SK-N-SH (cell line): ENCODE data around the gene NUDT1. TPM values are rescaled to one million over a fixed set of nuclear protein-coding genes. Genes with fewer than 3 reads are reported as not detected.

Experiments
- CTCF ChIA-PET: fragments of 300-600, 350-600 bp; formaldehyde crosslinking; extraction: SDS; loops from one replicate; lab custom pipeline; 2021; lab: Yijun Ruan, JAX
- POLR2A ChIA-PET: fragments of 350-600 bp; sonication (Branson Sonifier 250); formaldehyde crosslinking; extraction: SDS; loops from one replicate; lab custom pipeline; 2020; ENCODE audit warnings: antibody characterized with exemption, inconsistent platforms; lab: Yijun Ruan, JAX
- DNase-seq: peaks from one replicate; pipeline ENCODE4 v3.0.0; 2012
- H2AFZ ChIP-seq: fragments of 200-600 bp; sonication (generic); 2 replicates; pipeline ENCODE4 v1.8.1; 2016; ENCODE audit warnings: antibody characterized with exemption, mild to moderate bottlenecking, low read depth
- H3F3A ChIP-seq: fragments of 200-600 bp; sonication (generic); replicated peaks from 2 replicates; pipeline ENCODE3; 2016; ENCODE audit warnings: antibody characterized with exemption, mild to moderate bottlenecking; ENCODE audit not compliant: insufficient read depth
- H3K27ac ChIP-seq, 2 experiments: fragments of 200-500 bp in 1 of 2; fragments of 200-600 bp in 1 of 2; sonication (Bioruptor generic) in 1 of 2; sonication (generic), shearing (Covaris generic) in 1 of 2; 2 replicates each; pipeline versions ENCODE4 v1.5.1 to v1.6.1; 2014 to 2016; ENCODE audit warnings: low read depth in 2 of 2, inconsistent platforms in 1 of 2, low read length in 1 of 2, mild to moderate bottlenecking in 1 of 2, mixed read lengths in 1 of 2
- H3K27me3 ChIP-seq: fragments of 200-600 bp; sonication (generic), shearing (Covaris generic); 2 replicates; pipeline ENCODE4 v1.6.1; 2016; ENCODE audit warnings: mixed run types; ENCODE audit not compliant: insufficient read depth
- H3K36me3 ChIP-seq, 2 experiments: fragments of 200-500 bp in 1 of 2; fragments of 200-600 bp in 1 of 2; sonication (Bioruptor generic) in 1 of 2; sonication (generic) in 1 of 2; replicated peaks in 1 of 2; 2 replicates each; pipeline versions ENCODE3 to v1.5.1; 2014 to 2016; ENCODE audit warnings: low read length in 1 of 2, mild to moderate bottlenecking in 1 of 2; ENCODE audit not compliant: insufficient read depth in 2 of 2, control insufficient read depth in 1 of 2
- H3K4me1 ChIP-seq, 2 experiments: fragments of 200-500 bp in 1 of 2; fragments of 200-600 bp in 1 of 2; sonication (Bioruptor generic) in 1 of 2; sonication (generic), shearing (Covaris generic) in 1 of 2; 2 replicates each; pipeline versions ENCODE4 v1.5.1 to v1.6.1; 2014 to 2016; ENCODE audit warnings: low read depth in 1 of 2, low read length in 1 of 2, mixed run types in 1 of 2; ENCODE audit not compliant: insufficient read depth in 2 of 2, control insufficient read depth in 1 of 2
- H3K4me2 ChIP-seq: fragments of 200-600 bp; sonication (generic), shearing (Covaris generic); 2 replicates; pipeline ENCODE4 v1.6.1; 2017; ENCODE audit warnings: mixed run types
- H3K4me3 ChIP-seq, 2 experiments: fragments of 200-500 bp in 1 of 2; fragments of 200-600 bp in 1 of 2; sonication (Bioruptor generic) in 1 of 2; sonication (generic), shearing (Covaris generic) in 1 of 2; 2 replicates each; pipeline versions ENCODE4 v1.5.1 to v1.8.1; 2014 to 2016; ENCODE audit warnings: low read depth in 2 of 2, inconsistent platforms in 1 of 2, low read length in 1 of 2, mild to moderate bottlenecking in 1 of 2, mixed read lengths in 1 of 2, moderate library complexity in 1 of 2
- H3K79me2 ChIP-seq: fragments of 200-600 bp; sonication (generic); 2 replicates; pipeline ENCODE4 v1.8.1; 2017; ENCODE audit warnings: mild to moderate bottlenecking; ENCODE audit not compliant: insufficient read depth
- H3K9ac ChIP-seq: fragments of 200-600 bp; sonication (generic); 2 replicates; pipeline ENCODE4 v1.6.1; 2017; ENCODE audit warnings: mixed run types
- H3K9me2 ChIP-seq: fragments of 200-600 bp; sonication (generic); 2 replicates; pipeline ENCODE4 v1.6.1; 2017; ENCODE audit warnings: mixed run types
- H3K9me3 ChIP-seq: fragments of 200-600 bp; sonication (generic); 2 replicates; pipeline ENCODE4 v1.6.1; 2017; ENCODE audit warnings: mixed run types, mild to moderate bottlenecking, moderate library complexity
- H4K20me1 ChIP-seq: fragments of 200-600 bp; sonication (generic); 2 replicates; pipeline ENCODE4 v1.6.1; 2017; ENCODE audit warnings: mild to moderate bottlenecking, mixed run types; ENCODE audit not compliant: insufficient read depth
- CHD2 ChIP-seq: fragments of 150-350 bp; IDR thresholded peaks from 2 replicates; pipeline ENCODE4 v1.6.1; 2018; ENCODE audit warnings: low read length; ENCODE audit not compliant: partially characterized antibody
- FOSL2 ChIP-seq: IDR thresholded peaks from 2 replicates; pipeline ENCODE4 v1.4.0; 2012; ENCODE audit warnings: low read depth, mild to moderate bottlenecking, moderate library complexity, borderline replicate concordance
- GATA2 ChIP-seq: sonication (generic); formaldehyde crosslinking; IDR thresholded peaks from 2 replicates; pipeline ENCODE4 v1.5.0; 2020; ENCODE audit warnings: mild to moderate bottlenecking, missing genetic modification reagents
- MEF2A ChIP-seq: IDR thresholded peaks from 2 replicates; pipeline ENCODE4 v1.4.0; 2012; ENCODE audit warnings: low read depth, borderline replicate concordance
- MXI1 ChIP-seq: IDR thresholded peaks from 2 replicates; pipeline ENCODE4 v1.6.1; 2012; ENCODE audit warnings: mild to moderate bottlenecking, low read depth, low read length, improper control_type of control experiment
- POLR2AphosphoS5 ChIP-seq: IDR thresholded peaks from 2 replicates; pipeline ENCODE4 v1.6.1; 2012; ENCODE audit warnings: low read depth, low read length
- RFX5 ChIP-seq: IDR thresholded peaks from 2 replicates; pipeline ENCODE4 v1.6.1; 2012; ENCODE audit warnings: mild to moderate bottlenecking, improper control_type of control experiment, low read length
- RXRA ChIP-seq: IDR thresholded peaks from 2 replicates; pipeline ENCODE4 v1.4.0; 2012; ENCODE audit warnings: low read depth, mild to moderate bottlenecking, borderline replicate concordance
- SMC3 ChIP-seq: IDR thresholded peaks from 2 replicates; pipeline ENCODE4 v1.6.1; 2012; ENCODE audit warnings: low read depth, low read length, improper control_type of control experiment
- TAF1 ChIP-seq: IDR thresholded peaks from 2 replicates; pipeline ENCODE4 v1.6.1; 2012; ENCODE audit warnings: low read depth, mild to moderate bottlenecking, low read length, moderate library complexity, borderline replicate concordance
- TEAD4 ChIP-seq: IDR thresholded peaks from 2 replicates; pipeline ENCODE4 v1.4.0; 2012; ENCODE audit warnings: mild to moderate bottlenecking, borderline replicate concordance; ENCODE audit not compliant: insufficient read depth
- whole genome bisulfite sequencing: methylation state at CpG from one replicate; pipeline ENCODE4 v1.1.6; 2017; ENCODE audit warnings: low lambda C conversion rate; 5-methylcytosine and 5-hydroxymethylcytosine counted together
- polyA plus RNA-seq, 3 experiments: library from polyadenylated mRNA; depleted of rRNA; stranded (reverse); fragments of >200 nt; gene quantifications; 2 replicates each; pipeline ENCODE4 v1.2.3, GENCODE V29; 2012
- TF ChIP-seq, protein P1 (sequence below): IDR thresholded peaks from 2 replicates; pipeline ENCODE4 v1.4.0; 2012; ENCODE audit warnings: low read depth
- TF ChIP-seq, protein P2 (sequence below): IDR thresholded peaks from 2 replicates; pipeline ENCODE4 v1.4.0; 2012; ENCODE audit warnings: low read depth, borderline replicate concordance
- TF ChIP-seq, protein P3 (sequence below): fragments of 150-350 bp; IDR thresholded peaks from 2 replicates; pipeline ENCODE4 v1.6.1; 2017; ENCODE audit warnings: antibody characterized with exemption, low read length, low read depth, borderline replicate concordance
- TF ChIP-seq, protein P4 (sequence below): IDR thresholded peaks from 2 replicates; pipeline ENCODE4 v1.6.1; 2012; ENCODE audit warnings: mild to moderate bottlenecking, low read depth, low read length, moderate library complexity
- TF ChIP-seq, protein P5 (sequence below): fragments of 200-600 bp; sonication (generic); IDR thresholded peaks from 2 replicates; pipeline ENCODE4 v1.6.1; 2017; ENCODE audit warnings: antibody characterized with exemption, mild to moderate bottlenecking, moderate library complexity

The NUDT1 gene
- polyA plus RNA-seq, 1 of the 3 experiments (the other 2 are of a cell fraction): 98.1 TPM

DNA sequence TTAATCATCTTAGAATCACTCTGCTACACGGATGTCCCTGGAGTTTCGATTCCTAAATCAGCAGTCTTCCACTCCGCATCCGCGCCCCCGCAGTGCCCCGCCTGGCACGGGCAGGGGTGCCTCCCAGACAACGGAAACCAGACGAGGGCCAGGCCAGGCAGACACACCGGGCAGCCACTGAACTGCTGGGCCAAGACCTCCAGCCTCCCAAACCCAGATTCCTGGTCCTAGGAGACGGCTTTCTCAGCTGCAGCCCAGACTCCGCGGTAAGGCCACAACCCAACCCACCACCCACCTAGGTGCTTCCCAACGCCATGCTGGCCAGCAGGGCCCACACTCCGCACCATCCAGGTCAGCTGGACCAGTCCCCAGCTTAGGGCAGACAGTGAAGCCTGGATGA lies 42.5 kb upstream of the NUDT1 start:
- Histone ChIP-seq H3K9me2 (no peaks in the 10 kb centered on the region), H2AFZ (no peak overlapping the region), H3K79me2 (no peaks in the 10 kb centered on the region), H3K4me2 (no peak overlapping the region), H3K27ac (no peak overlapping the region; a peak in 1 of 4 replicates), H3K4me3 (no peak overlapping the region), H3K4me1 (peaks cover 4 to 33% of the 10 kb centered on the region in 2 experiments; a peak in 2 of 4 replicates), H4K20me1 (no peaks in the 10 kb centered on the region), H3K27me3 (no peaks in the 10 kb centered on the region), H3F3A (no peaks in the 10 kb centered on the region), H3K36me3 (peaks cover 21 to 39% of the 10 kb centered on the region in 2 experiments), H3K9me3 (peaks cover 6% of the 10 kb centered on the region; the same call in 1 of the 2 replicates), H3K9ac (no peak overlapping the region)
- DNase-seq: peak; percentile 21
- 95% methylated on average over 16 of the region's 16 CpGs for WGBS
- no peak for TF ChIP-seq CHD2
- no peak for TF ChIP-seq GATA2 (CRISPR knock-in tag)
- TF ChIP-seq, protein P1, sequence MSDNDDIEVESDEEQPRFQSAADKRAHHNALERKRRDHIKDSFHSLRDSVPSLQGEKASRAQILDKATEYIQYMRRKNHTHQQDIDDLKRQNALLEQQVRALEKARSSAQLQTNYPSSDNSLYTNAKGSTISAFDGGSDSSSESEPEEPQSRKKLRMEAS: no peak
- ChIA-PET CTCF (interaction anchor here (4.0 kb wide), 1 partner anchor 10 kb away, joined by 15 read pairs; no protein-coding TSS in a partner anchor), POLR2A (no interaction called here)

DNA sequence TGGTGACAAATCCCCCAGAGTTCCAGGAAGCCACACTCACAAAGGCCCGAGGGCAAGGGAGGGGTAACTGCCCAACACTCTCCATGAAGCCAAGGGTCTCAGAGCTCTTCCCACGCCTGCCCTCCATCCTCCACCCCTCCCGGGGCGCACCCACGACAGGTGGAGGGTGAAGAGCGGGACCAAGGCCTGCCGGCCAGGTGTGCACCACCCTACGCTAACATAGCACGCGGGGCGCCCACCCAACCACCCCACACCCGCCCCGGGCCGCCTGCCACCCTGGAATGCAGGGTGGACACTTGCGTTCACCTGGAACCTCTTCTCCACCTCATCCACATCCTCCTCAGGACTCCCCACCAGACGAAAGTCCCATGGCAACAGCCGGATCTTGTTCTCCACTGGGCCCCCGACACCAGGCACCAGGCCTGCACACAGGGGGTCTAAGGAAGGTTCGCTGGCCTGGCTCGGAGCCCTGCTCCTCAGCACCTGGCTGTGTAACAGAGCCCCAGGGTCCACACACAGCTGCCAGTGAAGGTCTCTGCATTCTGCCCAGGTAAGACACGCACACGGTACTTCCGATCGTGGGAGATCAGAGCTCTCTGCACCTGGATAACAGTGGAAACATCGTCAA lies 42.0 kb upstream of the NUDT1 start:
- Histone ChIP-seq H3K27me3 (no peaks in the 10 kb centered on the region), H3K4me1 (peaks cover 4 to 38% of the 10 kb centered on the region in 2 experiments; a peak in 2 of 4 replicates), H3K27ac (no peak overlapping the region; a peak in 1 of 4 replicates), H3K36me3 (peaks cover 18 to 39% of the 10 kb centered on the region in 2 experiments), H4K20me1 (no peaks in the 10 kb centered on the region), H2AFZ (no peak overlapping the region), H3K9me3 (peaks cover 5% of the 10 kb centered on the region; the same call in 1 of the 2 replicates), H3K9ac (no peak overlapping the region), H3K9me2 (no peaks in the 10 kb centered on the region), H3K4me2 (no peak overlapping the region), H3F3A (no peaks in the 10 kb centered on the region), H3K4me3 (no peak overlapping the region), H3K79me2 (no peaks in the 10 kb centered on the region)
- WGBS: 97% methylated on average over 21 of the region's 25 CpGs
- POLR2A ChIA-PET: no interaction called here
- CTCF ChIA-PET: interaction anchor here (0.9 to 4.0 kb wide), 3 partner anchors 9 to 148 kb away, joined by 3 to 15 read pairs (median 3); no protein-coding TSS in a partner anchor
- DNase-seq: peak; percentile 25
- TF ChIP-seq POLR2AphosphoS5 (no peak), GATA2 (CRISPR knock-in tag) (no peak), TAF1 (no peak), SMC3 (no peak), TEAD4 (no peak), FOSL2 (no peak), RFX5 (no peak), MEF2A (no peak), RXRA (no peak), MXI1 (no peak)
- TF ChIP-seq, protein P2, sequence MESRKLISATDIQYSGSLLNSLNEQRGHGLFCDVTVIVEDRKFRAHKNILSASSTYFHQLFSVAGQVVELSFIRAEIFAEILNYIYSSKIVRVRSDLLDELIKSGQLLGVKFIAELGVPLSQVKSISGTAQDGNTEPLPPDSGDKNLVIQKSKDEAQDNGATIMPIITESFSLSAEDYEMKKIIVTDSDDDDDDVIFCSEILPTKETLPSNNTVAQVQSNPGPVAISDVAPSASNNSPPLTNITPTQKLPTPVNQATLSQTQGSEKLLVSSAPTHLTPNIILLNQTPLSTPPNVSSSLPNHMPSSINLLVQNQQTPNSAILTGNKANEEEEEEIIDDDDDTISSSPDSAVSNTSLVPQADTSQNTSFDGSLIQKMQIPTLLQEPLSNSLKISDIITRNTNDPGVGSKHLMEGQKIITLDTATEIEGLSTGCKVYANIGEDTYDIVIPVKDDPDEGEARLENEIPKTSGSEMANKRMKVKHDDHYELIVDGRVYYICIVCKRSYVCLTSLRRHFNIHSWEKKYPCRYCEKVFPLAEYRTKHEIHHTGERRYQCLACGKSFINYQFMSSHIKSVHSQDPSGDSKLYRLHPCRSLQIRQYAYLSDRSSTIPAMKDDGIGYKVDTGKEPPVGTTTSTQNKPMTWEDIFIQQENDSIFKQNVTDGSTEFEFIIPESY: no peak
- TF ChIP-seq, protein P1: no peak
- TF ChIP-seq, protein P3, sequence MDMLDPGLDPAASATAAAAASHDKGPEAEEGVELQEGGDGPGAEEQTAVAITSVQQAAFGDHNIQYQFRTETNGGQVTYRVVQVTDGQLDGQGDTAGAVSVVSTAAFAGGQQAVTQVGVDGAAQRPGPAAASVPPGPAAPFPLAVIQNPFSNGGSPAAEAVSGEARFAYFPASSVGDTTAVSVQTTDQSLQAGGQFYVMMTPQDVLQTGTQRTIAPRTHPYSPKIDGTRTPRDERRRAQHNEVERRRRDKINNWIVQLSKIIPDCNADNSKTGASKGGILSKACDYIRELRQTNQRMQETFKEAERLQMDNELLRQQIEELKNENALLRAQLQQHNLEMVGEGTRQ: no peak
- TF ChIP-seq, protein P4, sequence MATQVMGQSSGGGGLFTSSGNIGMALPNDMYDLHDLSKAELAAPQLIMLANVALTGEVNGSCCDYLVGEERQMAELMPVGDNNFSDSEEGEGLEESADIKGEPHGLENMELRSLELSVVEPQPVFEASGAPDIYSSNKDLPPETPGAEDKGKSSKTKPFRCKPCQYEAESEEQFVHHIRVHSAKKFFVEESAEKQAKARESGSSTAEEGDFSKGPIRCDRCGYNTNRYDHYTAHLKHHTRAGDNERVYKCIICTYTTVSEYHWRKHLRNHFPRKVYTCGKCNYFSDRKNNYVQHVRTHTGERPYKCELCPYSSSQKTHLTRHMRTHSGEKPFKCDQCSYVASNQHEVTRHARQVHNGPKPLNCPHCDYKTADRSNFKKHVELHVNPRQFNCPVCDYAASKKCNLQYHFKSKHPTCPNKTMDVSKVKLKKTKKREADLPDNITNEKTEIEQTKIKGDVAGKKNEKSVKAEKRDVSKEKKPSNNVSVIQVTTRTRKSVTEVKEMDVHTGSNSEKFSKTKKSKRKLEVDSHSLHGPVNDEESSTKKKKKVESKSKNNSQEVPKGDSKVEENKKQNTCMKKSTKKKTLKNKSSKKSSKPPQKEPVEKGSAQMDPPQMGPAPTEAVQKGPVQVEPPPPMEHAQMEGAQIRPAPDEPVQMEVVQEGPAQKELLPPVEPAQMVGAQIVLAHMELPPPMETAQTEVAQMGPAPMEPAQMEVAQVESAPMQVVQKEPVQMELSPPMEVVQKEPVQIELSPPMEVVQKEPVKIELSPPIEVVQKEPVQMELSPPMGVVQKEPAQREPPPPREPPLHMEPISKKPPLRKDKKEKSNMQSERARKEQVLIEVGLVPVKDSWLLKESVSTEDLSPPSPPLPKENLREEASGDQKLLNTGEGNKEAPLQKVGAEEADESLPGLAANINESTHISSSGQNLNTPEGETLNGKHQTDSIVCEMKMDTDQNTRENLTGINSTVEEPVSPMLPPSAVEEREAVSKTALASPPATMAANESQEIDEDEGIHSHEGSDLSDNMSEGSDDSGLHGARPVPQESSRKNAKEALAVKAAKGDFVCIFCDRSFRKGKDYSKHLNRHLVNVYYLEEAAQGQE: no peak
- TF ChIP-seq, protein P5, sequence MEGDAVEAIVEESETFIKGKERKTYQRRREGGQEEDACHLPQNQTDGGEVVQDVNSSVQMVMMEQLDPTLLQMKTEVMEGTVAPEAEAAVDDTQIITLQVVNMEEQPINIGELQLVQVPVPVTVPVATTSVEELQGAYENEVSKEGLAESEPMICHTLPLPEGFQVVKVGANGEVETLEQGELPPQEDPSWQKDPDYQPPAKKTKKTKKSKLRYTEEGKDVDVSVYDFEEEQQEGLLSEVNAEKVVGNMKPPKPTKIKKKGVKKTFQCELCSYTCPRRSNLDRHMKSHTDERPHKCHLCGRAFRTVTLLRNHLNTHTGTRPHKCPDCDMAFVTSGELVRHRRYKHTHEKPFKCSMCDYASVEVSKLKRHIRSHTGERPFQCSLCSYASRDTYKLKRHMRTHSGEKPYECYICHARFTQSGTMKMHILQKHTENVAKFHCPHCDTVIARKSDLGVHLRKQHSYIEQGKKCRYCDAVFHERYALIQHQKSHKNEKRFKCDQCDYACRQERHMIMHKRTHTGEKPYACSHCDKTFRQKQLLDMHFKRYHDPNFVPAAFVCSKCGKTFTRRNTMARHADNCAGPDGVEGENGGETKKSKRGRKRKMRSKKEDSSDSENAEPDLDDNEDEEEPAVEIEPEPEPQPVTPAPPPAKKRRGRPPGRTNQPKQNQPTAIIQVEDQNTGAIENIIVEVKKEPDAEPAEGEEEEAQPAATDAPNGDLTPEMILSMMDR: no peak
